Left renal cortex interstitium (tissue), 4 donors: ENCODE results near the gene MS4A13. TPM values are rescaled to one million over a fixed set of nuclear protein-coding genes. Genes with fewer than 3 reads are reported as not detected.
"Not testable (repeated sequence)": the region's sequence is repeated elsewhere in the genome, so short reads cannot be mapped to it uniquely, and the experiment has no call there.

Source experiments
- DNase-seq, 4 donors: peaks; one replicate each; pipeline ENCODE4 v3.0.0-alpha.2; 2013; ENCODE audit warnings: low read depth in 4 of 4, low spot score in 2 of 4, missing footprints in 1 of 4
- polyA plus RNA-seq, 4 donors: library from polyadenylated mRNA; unstranded; fragments of 120-200 nt; gene quantifications; one replicate each; pipeline ENCODE4 v1.2.1, GENCODE V29; 2013; ENCODE audit not compliant: insufficient read length in 4 of 4

Gene MS4A13, protein sequence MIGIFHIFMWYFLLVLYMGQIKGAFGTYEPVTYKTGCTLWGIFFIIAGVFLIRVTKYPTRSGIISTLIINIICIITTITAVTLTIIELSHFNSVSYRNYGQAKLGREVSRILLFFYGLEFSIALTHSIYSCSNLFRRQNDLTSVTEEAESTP
- polyA plus RNA-seq = not detected

- no peak for DNase-seq
Observed at GRCh38 chr11:60515144-60515855, at the start of gene MS4A13. Gene MS4A13, plus strand, starts transcription at chr11:60515392. Its CDS starts 2,692 bp downstream, at chr11:60518084.

DNA sequence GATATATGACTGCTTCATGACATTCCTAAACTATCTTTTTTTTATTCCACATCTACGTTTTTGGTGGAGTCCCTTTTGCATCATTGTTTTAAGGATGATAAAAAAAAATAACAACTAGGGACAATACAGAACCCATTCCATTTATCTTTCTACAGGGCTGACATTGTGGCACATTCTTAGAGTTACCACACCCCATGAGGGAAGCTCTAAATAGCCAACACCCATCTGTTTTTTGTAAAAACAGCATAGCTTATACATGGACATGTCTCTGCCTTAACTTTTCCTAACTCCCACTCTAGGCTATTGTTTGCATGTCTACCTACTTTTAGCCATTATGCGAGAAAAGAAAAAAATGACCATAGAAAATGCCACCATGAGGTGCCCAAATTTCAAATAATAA is 46.4 kb upstream of the MS4A13 start:
- no peak for DNase-seq

- no peak for DNase-seq
Observed at GRCh38 chr11:60469723-60470122, 45.5 kb upstream of the MS4A13 start.

GRCh38 chr11:60477035-60477445 is 38.2 kb upstream of the MS4A13 start:
- no peak for DNase-seq

DNA sequence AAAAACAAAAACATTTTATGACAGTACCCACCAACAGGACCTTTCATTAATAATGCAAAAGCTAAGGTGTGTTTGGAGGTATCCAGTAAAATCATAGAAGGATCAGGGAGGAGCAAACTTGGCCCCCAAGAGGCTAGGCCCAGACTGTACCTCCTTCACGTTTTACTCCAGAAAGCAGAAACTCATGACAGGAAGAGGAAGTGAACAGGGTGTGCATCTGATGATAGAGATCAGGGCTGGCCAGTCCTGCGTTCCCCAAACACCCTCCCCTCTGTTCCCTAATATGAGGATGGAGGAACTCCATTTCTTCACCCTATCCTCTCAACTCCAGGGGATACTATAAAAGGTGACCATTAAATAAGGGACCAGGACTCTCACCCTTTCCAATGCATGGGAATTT is 32.8 kb upstream of the MS4A13 start:
- DNase-seq = no peak

DNA sequence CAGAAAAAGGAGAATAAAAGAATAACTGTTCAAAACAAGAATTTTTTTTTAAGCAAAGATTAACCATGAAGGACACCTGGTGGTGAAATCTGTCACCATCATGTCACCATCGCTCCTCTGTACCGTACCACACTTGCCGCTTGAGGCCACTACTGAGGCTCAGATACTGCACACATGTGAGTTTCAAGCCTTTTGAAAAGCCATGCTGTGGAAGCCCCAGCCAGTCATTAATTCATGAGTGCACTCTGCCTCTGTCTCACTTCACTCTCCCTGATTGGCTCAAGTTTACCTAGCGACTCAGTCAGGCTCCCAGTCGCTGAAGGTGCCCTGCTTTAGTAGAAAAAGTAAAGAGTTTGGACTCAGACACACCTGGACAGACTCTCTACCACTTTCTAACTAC is 29.2 kb upstream of the MS4A13 start:
- no peak for DNase-seq

GRCh38 chr11:60492488-60493009 is 22.6 kb upstream of the MS4A13 start, which contains the start of gene MS4A12:
Gene MS4A12, plus strand, starts transcription at chr11:60492778. Its CDS starts 4,541 bp downstream, at chr11:60497319.
- DNase-seq = no peak

GRCh38 chr11:60493454-60493853 is 21.7 kb upstream of the MS4A13 start:
- DNase-seq = no peak

GRCh38 chr11:60498399-60498798 is 16.8 kb upstream of the MS4A13 start:
- DNase-seq = no peak

GRCh38 chr11:60498853-60499252 is 16.3 kb upstream of the MS4A13 start:
- no peak for DNase-seq

DNA sequence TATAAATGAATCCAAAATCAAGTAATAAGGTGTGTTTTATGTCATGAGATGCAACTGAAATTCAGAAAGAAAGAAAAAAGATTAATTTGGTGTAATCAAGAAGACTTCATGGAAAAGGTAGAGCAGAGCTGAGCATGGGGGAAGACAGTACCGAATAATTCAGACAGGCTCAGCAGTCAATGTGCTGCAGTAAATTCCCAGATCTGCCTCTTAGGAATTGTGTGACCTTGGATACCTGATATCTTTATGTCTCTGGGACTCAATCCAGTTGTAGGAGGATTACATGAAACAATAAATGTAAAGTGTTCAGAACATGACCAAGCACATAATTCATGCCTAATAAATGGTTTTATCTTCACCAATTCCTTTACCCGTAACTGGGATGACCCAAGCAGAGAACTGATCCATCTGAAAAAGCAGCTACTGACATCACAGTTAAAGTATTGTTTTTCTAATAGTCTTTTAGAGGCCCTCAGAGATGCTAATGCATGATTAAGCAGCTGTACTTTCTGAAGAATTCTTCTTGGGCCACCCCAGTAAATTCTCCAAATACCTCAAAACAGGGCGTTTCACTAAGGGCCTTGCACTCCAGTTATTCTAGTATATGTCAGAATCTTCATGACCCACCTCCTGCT is 14.8 kb upstream of the MS4A13 start:
- no peak for DNase-seq

DNA sequence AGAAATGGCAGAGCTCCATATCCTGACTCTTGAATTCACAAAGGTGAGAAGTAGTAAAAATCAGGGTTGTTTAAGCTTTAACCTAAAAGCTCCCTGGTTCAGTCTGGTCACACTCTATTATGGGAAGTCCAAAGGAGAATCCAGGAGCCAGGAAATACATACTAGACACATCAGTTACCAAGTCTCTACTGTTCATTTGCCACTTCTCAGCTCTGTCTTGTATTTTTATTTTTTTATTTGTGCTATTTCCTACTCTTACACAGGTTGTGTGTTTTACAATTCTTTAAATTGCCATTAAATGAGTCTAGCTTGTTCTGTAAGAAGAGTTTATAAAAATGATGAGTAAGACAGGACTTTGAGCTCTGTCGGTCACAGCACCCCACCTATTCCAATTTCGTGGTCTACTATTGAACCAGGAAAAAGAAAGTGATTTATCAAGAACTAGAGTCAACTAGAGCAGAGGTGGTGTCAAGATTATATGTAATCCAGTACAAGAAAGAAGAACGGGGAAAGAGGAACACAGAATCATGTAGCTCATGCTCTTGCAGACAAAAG is 12.9 kb upstream of the MS4A13 start:
- no peak for DNase-seq

DNA sequence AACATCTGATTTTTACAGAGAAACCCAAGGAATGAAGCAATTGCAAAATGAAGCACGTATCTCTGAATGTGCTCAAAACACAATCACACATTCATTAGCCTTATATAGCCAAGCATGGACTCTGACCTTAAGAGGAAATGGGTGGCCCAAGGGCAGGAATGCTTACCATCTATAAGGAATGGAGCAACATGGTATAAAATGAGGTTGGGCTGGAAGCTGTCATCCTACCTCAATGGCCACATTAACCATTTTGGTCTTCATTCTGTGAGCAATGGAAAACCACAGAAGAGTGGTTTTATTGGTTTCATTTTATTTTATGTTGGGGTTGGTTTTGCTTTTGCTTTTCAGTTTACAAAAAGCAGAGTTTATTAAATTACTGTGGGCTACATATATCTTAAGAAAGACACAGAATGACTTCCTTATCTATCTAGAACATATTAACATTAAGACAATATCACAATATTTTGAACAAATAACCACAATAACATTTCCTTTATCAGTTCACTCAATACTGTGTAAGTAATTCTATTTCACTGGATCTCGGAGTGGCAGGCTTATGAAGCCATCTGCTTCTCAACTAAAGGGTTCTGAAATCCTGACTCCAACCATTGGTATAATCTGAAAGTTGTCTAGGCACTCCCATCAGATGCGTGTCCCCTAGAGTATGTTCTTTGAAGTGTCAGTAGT is 10.8 kb upstream of the MS4A13 start:
- no peak for DNase-seq

DNA sequence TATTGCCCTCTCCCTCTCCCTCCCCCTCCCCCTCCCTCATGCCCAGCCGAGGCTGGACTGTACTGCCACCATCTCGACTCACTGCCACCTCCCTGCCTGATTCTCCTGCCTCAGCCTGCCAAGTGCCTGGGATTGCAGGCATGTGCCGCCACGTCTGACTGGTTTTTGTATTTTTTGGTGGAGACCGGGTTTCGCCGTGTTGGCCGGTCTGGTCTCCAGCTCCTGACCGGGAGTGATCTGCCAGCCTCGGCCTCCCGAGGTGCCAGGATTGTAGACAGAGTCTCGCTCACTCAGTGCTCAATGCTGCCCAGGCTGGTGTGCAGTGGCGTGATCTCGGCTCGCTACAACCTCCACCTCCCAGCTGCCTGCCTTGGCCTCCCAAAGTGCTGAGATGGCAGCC is 5.6 kb upstream of the MS4A13 start:
- not testable (repeated sequence) for DNase-seq

DNA sequence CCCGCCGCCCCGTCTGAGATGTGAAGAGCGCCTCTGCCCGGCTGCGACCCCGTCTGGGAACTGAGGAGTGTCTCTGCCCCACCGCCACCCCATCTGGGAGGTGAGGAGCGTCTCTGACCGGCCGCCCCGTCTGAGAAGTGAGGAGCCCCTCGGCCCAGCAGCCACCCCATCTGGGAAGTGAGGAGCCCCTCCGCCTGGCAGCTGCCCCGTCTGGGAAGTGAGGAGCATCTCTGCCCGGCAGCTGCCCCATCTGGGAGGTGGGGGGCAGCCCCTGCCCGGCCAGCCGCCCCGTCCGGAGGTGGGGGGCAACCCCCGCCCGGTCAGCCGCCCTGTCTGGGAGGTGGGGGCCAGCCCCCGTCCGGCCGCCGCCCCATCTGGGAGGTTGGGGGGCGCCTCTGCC is 5.0 kb upstream of the MS4A13 start:
- not testable (repeated sequence) for DNase-seq

- DNase-seq = no peak
Observed at GRCh38 chr11:60511393-60511792, 3.8 kb upstream of the MS4A13 start.

GRCh38 chr11:60512651-60513225 is 2.5 kb upstream of the MS4A13 start:
- no peak for DNase-seq

- DNase-seq = no peak
Observed at GRCh38 chr11:60513496-60514460, 1.4 kb upstream of the MS4A13 start.

DNA sequence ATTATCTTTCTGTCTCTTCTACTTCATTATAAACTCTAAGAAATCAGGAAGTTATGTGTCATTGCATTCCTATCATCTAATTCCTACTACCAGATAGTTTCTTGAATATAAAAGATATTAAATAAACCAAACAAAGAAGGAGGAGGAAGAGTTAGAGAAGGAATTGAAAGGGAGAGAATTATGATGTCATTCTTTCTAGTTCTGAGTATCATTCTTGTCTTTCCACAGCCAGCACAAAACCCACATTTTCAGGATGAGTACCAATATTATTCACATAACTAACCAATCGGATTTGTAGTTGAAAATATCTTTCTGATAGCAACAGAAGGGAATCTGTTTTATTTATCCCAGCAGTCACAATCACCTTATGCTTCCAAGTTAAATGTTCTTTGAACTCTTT is 13.3 kb downstream of the MS4A13 start:
- no peak for DNase-seq
